NB4 (cell line): ENCODE results near the gene ECPAS.

Source experiments
- POLR2A ChIP-seq: IDR thresholded peaks from 2 replicates; pipeline ENCODE4 v1.6.1; 2011; ENCODE audit warnings: mild to moderate bottlenecking; ENCODE audit not compliant: insufficient read length; ENCODE audit errors: extremely low read depth
- TF ChIP-seq, protein P1 (sequence below): IDR thresholded peaks from one replicate; pipeline ENCODE4 v1.5.1; 2012; ENCODE audit warnings: low read depth, low read length
- TF ChIP-seq, protein P2 (sequence below): IDR thresholded peaks from 2 replicates; pipeline ENCODE4 v1.6.1; 2011; ENCODE audit warnings: low read depth, low read length

DNA sequence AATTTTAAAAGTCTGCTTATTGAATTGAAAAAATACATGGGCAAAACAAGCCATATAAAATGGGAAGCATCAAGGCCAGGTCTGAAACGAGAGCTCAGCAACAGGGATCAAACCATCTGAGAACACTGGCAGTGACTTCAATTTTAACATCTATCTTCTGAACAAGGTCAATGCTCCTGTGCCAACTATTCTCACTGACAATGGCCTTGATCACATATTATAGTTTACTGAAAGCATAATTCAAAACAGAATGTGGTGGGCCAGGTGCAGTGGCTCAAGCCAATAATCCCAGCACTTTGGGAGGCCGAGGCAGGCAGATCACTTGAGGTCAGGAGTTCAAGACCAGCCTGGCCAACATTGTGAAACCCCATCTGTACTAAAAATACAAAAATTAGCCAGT, 9.0 kb downstream of the ECPAS start:
- TF ChIP-seq, protein P1, sequence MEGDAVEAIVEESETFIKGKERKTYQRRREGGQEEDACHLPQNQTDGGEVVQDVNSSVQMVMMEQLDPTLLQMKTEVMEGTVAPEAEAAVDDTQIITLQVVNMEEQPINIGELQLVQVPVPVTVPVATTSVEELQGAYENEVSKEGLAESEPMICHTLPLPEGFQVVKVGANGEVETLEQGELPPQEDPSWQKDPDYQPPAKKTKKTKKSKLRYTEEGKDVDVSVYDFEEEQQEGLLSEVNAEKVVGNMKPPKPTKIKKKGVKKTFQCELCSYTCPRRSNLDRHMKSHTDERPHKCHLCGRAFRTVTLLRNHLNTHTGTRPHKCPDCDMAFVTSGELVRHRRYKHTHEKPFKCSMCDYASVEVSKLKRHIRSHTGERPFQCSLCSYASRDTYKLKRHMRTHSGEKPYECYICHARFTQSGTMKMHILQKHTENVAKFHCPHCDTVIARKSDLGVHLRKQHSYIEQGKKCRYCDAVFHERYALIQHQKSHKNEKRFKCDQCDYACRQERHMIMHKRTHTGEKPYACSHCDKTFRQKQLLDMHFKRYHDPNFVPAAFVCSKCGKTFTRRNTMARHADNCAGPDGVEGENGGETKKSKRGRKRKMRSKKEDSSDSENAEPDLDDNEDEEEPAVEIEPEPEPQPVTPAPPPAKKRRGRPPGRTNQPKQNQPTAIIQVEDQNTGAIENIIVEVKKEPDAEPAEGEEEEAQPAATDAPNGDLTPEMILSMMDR: no peak
- TF ChIP-seq POLR2A: no peak
- TF ChIP-seq, protein P2, sequence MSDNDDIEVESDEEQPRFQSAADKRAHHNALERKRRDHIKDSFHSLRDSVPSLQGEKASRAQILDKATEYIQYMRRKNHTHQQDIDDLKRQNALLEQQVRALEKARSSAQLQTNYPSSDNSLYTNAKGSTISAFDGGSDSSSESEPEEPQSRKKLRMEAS: no peak
